ENCODE data around the gene INPP5E.

- TF ChIP-seq POLR2AphosphoS5 (IDR thresholded peaks at IDR 0.05; ENCODE audit: low read depth): no peak; the same call in 1 of the 2 replicates
- TF ChIP-seq CTCF (conservative IDR thresholded peaks at IDR 0.05; ENCODE audit: low read depth in 2 of 2): peak; percentile 28 to 61
- no peak for TF ChIP-seq STAT1 (IDR thresholded peaks at IDR 0.05; ENCODE audit: unreplicated experiment)
- peak; percentile 7 for TF ChIP-seq REST (IDR thresholded peaks at IDR 0.05; ENCODE audit: unreplicated experiment)
- TF ChIP-seq EZH2 (IDR thresholded peaks at IDR 0.05; ENCODE audit: low read depth, unreplicated experiment): no peak
Observed at GRCh38 chr9:136439481-136440408, at the start of gene INPP5E.
